Activated B cell treated with CpG ODN at 0.5 μM for 24 hours (primary cell): ENCODE measurements around the gene PRR5L. TPM values are rescaled to one million over a fixed set of nuclear protein-coding genes. Genes with fewer than 3 reads are reported as not detected.
A peak's percentile ranks its signal among the peaks of the same experiment; 100 is the strongest.
"Not testable (repeated sequence)": the region's sequence is repeated elsewhere in the genome, so short reads cannot be mapped to it uniquely, and the experiment has no call there.

ENCODE experiments used
- ATAC-seq: fragments of 200-7000 bp; cut with Tn5 transposase; one replicate; pipeline ENCODE4 v1.10.0; 2021; ENCODE audit warnings: low read depth, mild to moderate bottlenecking, moderate library complexity
- CTCF ChIA-PET: fragments of 350-600 bp; sonication (Branson Sonifier 250); formaldehyde crosslinking; loops from one replicate; lab custom pipeline; 2021; ENCODE audit warnings: antibody characterized with exemption; lab: Charles Lee
- POLR2A ChIA-PET: fragments of 350-600 bp; sonication (Branson Sonifier 250); formaldehyde crosslinking; loops from one replicate; lab custom pipeline; 2021; ENCODE audit warnings: antibody characterized with exemption; lab: Charles Lee
- DNase-seq: peaks from one replicate; pipeline ENCODE4 v3.0.0; 2022
- H3K27ac Mint-ChIP-seq: one replicate; pipeline ENCODE4 v1.8.0; 2020; ENCODE audit warnings: mixed read lengths
- H3K27me3 Mint-ChIP-seq: one replicate; pipeline ENCODE4 v1.8.0; 2021; ENCODE audit warnings: mixed read lengths
- H3K36me3 Mint-ChIP-seq: one replicate; pipeline ENCODE4 v1.8.0; 2021; ENCODE audit warnings: low read depth, mixed read lengths
- H3K4me1 Mint-ChIP-seq: one replicate; pipeline ENCODE4 v1.8.0; 2021; ENCODE audit warnings: mixed read lengths
- H3K4me3 Mint-ChIP-seq: one replicate; pipeline ENCODE4 v1.8.0; 2020; ENCODE audit warnings: mild to moderate bottlenecking, mixed read lengths
- H3K9me3 Mint-ChIP-seq: one replicate; pipeline ENCODE4 v1.8.0; 2020; ENCODE audit warnings: mixed read lengths
- intact Hi-C: fragments of 100-400 bp; cut with micrococcal nuclease; formaldehyde crosslinking; loops from one replicate; pipeline ENCODE4 v1.15.1; 2024
- total RNA-seq: library from RNA; stranded (reverse); gene quantifications from 2 replicates; pipeline ENCODE4 v1.2.3, GENCODE V29; 2022
- TF ChIP-seq, protein P1 (sequence below): fragments of 200-600 bp; IDR thresholded peaks from one replicate; pipeline ENCODE4 v1.8.0; 2022; ENCODE audit warnings: antibody characterized with exemption, mild to moderate bottlenecking

The PRR5L gene
- total RNA-seq, 1 donor from 2014 or later, result 1.0 TPM

- no peak for ATAC-seq
- TF ChIP-seq, protein P1, sequence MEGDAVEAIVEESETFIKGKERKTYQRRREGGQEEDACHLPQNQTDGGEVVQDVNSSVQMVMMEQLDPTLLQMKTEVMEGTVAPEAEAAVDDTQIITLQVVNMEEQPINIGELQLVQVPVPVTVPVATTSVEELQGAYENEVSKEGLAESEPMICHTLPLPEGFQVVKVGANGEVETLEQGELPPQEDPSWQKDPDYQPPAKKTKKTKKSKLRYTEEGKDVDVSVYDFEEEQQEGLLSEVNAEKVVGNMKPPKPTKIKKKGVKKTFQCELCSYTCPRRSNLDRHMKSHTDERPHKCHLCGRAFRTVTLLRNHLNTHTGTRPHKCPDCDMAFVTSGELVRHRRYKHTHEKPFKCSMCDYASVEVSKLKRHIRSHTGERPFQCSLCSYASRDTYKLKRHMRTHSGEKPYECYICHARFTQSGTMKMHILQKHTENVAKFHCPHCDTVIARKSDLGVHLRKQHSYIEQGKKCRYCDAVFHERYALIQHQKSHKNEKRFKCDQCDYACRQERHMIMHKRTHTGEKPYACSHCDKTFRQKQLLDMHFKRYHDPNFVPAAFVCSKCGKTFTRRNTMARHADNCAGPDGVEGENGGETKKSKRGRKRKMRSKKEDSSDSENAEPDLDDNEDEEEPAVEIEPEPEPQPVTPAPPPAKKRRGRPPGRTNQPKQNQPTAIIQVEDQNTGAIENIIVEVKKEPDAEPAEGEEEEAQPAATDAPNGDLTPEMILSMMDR, result no peak
- no peaks in the 10 kb centered on the region for H3K9me3 Mint-ChIP-seq
- H3K27me3 Mint-ChIP-seq, result peaks cover 17% of the 10 kb centered on the region
- intact Hi-C loops, result no loop called here
- ChIA-PET CTCF (no interaction called here), POLR2A (no interaction called here)
- H3K4me1 Mint-ChIP-seq, result no peaks in the 10 kb centered on the region
- H3K4me3 Mint-ChIP-seq, result no peak overlapping the region
- no peaks in the 10 kb centered on the region for H3K36me3 Mint-ChIP-seq
- no peak for DNase-seq
- H3K27ac Mint-ChIP-seq, result no peak overlapping the region
Observed at GRCh38 chr11:36314434-36314767, 18.3 kb downstream of the PRR5L start.

DNA sequence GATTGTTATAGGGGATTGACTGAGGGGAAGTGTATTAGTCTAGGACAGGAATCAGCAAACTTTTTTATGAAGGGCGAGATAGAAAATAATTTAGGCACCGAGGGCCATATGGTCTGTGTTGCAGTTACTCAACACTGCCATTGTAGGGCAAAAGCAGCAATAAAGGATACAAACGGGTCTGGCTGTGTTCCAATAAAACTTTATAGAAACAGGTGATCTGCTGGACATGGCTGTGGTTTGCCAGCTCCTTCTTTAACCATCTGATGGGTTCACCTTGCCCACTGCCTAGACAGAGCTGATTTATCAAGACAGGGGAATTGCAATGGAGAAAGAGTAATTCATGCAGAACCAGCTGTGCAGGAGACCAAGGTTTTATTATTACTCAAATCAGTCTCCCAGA is 20.0 kb downstream of the PRR5L start:
- TF ChIP-seq, protein P1, result no peak
- H3K36me3 Mint-ChIP-seq, result no peaks in the 10 kb centered on the region
- no peak overlapping the region for H3K27ac Mint-ChIP-seq
- DNase-seq (no peak), ATAC-seq (no peak)
- no peaks in the 10 kb centered on the region for H3K9me3 Mint-ChIP-seq
- peaks cover 17% of the 10 kb centered on the region for H3K27me3 Mint-ChIP-seq
- intact Hi-C loops, result no loop called here
- ChIA-PET POLR2A (no interaction called here), CTCF (interaction anchor here (1.4 kb wide), 1 partner anchor 177 kb away, joined by 3 read pairs; no protein-coding TSS in a partner anchor)
- H3K4me3 Mint-ChIP-seq, result no peak overlapping the region
- H3K4me1 Mint-ChIP-seq, result no peaks in the 10 kb centered on the region

DNA sequence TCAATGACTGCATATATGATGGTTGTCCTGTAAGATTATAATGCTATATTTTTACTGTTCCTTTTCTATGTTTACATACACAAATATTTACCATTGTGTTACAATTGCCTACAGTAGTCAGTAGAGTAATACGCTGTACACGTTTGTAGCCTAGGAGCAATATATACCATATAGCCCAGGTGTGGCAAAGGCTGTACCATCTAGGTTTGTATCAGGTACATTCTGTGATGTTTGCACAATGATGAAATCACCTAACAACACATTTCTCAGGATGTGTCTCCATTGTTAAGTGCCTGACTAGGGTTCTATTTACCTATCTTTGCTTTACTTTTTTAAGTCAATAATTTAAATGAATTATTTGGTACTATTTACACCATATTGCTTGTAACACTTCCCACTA is 21.9 kb downstream of the PRR5L start:
- intact Hi-C loops, result no loop called here
- Mint-ChIP-seq H3K36me3 (no peaks in the 10 kb centered on the region), H3K4me3 (no peak overlapping the region), H3K27ac (no peak overlapping the region), H3K4me1 (no peaks in the 10 kb centered on the region), H3K27me3 (peaks cover 13% of the 10 kb centered on the region), H3K9me3 (no peaks in the 10 kb centered on the region)
- ATAC-seq, result no peak
- DNase-seq, result no peak
- TF ChIP-seq, protein P1, result no peak
- ChIA-PET POLR2A (no interaction called here), CTCF (no interaction called here)

DNA sequence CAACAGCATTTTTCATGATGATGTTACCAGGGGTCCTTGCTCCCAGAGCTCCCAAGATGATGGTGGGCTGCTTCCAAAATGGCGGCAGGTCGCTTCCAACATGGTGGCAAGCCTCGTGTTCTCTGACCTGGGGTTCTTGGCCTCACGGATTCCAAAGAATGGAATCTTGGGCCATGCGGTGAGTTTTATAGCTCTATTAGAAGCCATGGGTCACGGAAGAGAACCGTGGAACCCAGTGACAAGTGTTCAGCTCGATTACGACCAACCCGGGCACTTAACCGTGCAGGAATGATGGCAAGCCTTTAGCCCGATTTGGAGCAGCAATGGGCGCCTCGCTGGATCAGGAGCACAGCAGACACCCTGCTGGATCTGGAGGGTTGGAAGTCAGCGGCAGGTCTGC is 28.9 kb downstream of the PRR5L start:
- CTCF ChIA-PET, result not testable (repeated sequence)

GRCh38 chr11:36325403-36325802 is 29.3 kb downstream of the PRR5L start:
- H3K4me3 Mint-ChIP-seq, intact Hi-C loops, CTCF ChIA-PET, POLR2A ChIA-PET, H3K9me3 Mint-ChIP-seq, H3K36me3 Mint-ChIP-seq, ATAC-seq, H3K27me3 Mint-ChIP-seq, DNase-seq, H3K27ac Mint-ChIP-seq: not testable (repeated sequence)
- H3K4me1 Mint-ChIP-seq, result peaks cover 15% of the 10 kb centered on the region

More for the DNA sequence above, 28.9 kb downstream of the PRR5L start:
- H3K36me3 Mint-ChIP-seq, intact Hi-C loops, ATAC-seq, DNase-seq, POLR2A ChIA-PET, H3K27me3 Mint-ChIP-seq, H3K9me3 Mint-ChIP-seq, H3K27ac Mint-ChIP-seq, H3K4me3 Mint-ChIP-seq: not testable (repeated sequence)
- H3K4me1 Mint-ChIP-seq, result peaks cover 15% of the 10 kb centered on the region

DNA sequence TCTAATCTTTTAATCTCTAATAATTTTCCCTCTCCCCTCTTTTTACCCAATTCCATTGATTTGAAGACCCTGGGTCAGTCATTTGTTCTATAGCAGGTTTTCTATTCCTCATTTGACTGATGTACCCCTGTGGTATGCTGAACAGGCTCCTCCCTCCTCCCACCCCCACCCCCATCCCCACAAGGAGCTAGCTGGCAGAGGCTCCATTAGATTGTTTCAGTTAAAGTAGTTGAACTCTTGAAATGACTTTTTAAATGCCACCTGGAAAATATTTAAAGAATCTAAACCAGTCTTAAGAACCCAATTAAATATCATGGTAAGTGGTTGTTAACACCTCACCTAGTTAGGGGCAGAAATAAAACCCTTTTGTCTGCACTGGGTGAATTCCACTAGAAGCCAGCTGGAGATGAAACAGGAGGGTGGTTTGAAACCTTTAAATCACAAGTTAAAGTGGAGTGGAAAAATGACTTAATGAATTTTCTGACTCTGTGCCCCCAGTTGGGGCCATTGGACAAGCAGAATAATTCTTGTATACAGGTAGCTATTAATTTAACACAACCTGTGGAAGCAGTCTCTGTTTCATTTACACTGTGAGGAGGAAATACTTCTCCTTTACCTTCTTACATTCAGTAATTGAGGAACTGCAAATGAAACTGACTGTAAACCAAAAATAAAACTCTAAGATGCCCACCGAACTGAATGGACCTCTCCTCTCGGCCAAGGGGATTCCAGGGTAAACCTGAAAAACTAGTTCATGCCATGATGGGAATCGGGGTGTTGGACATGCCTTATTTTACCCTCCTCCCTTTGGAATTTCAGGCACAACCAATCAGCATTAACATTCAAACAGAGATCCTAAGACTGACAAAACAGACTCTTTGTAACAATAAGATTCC is 30.7 kb downstream of the PRR5L start:
- H3K4me3 Mint-ChIP-seq, result peak overlapping the region; percentile 79
- peak overlapping the region; percentile 60 for H3K27ac Mint-ChIP-seq
- peaks cover 15% of the 10 kb centered on the region for H3K4me1 Mint-ChIP-seq
- ChIA-PET CTCF (interaction anchor here (0.6 to 1.0 kb wide), 2 partner anchors 20 to 166 kb away, joined by 3 read pairs; no protein-coding TSS in a partner anchor), POLR2A (no interaction called here)
- TF ChIP-seq, protein P1, result no peak
- DNase-seq (no peak), ATAC-seq (peak; percentile 65)
- H3K36me3 Mint-ChIP-seq, result no peaks in the 10 kb centered on the region
- no peaks in the 10 kb centered on the region for H3K9me3 Mint-ChIP-seq
- intact Hi-C loops, result loop anchor here (1.0 kb wide), 1 partner anchor 51 kb away; no protein-coding TSS in a partner anchor
- no peaks in the 10 kb centered on the region for H3K27me3 Mint-ChIP-seq
